Suppressor macrophage treated with lipopolysaccharide for 1 hour (primary cell): Measurements from ENCODE around the gene WIPF1.
"Not testable (repeated sequence)": the region's sequence is repeated elsewhere in the genome, so short reads cannot be mapped to it uniquely, and the experiment has no call there.

Experiments
- DNase-seq, 3 donors: peaks; one replicate each; pipeline ENCODE4 v3.0.0-alpha.2; 2020 to 2022

WIPF1 gene

DNA sequence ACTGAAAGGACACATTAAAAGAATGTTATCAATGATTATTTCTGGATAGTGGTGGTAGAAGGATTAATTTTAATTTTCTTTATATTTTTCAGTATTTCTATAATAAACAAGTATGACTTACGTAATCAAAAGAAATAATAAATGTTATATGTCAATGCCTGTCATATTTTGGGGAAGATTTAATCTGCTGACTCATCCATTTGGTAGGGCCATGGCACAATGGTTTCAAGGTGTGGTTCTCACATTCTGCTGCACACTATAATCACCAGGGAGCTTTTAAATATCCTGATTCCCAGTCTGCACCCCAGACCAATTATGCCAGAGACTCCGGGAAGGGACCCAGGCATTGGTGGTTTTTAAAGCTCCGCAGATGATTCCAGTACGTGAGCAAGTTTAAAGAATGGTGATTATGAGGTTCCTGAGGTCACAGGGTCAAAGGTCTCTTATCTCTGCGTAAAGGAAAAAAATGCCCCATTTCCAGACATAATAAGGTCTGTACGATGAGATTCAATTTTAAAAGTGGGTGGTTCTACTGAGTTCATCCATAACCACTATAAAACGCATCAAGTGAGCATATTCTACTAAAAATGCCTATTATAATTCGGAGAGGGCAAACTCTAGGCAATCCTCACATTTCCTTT lies 27.2 kb downstream of the WIPF1 start:
- DNase-seq: no peak

DNA sequence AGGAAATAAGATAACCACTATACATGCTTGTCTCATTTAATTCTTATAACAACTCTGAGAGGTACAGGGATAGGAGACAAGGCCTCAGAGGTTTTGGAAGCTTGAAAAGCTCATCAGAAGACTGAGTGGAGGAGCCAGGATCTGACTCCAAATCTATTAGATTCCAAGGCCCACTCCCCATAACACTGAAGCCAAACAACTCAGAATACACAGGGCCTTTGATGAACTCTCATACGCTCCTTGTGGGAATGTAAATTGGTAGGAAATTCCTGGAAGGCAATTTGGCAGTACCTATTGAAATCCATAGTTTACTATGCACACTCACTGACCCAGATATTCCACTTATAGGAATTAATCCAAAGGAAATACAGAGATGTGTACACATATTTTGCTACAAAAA lies 27.9 kb downstream of the WIPF1 start:
- DNase-seq: no peak

DNA sequence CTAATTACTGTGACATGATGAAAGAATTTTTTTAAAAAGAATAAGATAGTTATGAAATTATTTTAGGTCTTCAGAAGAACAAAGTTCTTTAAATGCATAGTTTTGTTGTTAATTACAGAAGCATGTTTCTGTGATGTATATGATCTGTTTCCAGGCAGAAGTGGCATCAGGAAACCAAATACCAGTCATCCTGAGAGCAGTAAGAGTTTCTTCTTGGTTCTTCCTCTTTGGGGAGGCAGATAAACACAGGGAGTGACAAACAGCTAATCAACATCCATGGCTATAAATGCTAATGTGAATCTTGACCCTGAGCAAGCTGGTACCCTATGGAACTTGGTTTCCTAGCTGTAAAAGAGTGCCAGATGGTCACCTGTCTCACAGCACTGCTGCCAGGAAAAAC lies 29.2 kb downstream of the WIPF1 start:
- DNase-seq: peak; percentile 17 to 36 (median 33)

DNA sequence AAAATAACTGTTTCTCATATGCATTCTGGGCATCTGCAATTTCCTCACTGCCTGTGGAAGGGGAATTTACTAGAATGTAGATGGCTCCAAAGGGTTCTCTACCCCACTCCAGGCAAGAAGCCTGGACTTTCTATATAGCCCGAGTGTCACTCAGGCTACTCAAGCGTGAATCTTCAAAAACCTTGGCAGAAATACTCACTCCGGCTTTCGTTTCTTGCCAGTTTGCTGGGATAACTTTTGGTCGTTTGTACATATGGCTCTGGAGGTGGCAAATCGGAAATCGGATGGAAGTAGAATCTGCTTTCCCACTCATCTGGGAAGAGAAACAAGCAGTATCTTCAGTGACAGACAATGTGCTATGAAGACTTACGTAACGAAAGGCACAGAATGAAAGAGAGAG lies 30.7 kb downstream of the WIPF1 start:
- DNase-seq: no peak

DNA sequence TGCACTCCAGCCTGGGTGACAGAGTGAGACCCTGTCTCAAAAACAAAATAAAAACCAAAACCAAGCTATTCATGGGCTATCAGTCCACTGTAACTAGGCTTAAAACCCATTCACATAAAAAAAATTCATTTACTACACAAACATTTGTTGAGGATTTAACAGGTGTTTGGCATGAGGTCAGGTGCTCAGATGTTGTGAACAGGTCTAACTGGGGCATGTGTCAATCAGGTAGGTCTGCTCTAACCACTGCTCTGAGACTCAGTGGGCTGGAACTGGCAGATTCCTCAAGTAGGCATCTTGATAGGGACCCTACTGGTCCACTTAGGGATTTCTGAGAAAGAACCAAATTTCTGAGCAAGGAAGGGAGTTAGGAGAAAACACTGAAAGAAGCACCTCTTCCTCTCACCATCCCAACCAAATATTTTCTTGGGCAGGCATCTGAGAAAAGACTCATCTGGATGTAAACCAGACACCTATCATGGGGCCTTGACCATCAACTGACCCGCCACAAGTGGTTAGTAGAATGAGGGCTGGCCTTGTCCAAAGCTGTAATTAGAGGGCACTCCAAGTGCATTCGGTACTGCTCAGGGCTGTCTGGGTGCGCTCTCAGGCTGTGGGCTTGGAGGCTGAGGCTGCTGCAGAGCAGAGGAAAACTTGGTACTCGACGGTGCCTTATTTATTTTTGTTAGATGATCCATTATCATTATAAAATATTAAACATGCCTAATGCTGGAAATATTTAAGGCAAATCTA lies 33.9 kb downstream of the WIPF1 start:
- no peak for DNase-seq

DNA sequence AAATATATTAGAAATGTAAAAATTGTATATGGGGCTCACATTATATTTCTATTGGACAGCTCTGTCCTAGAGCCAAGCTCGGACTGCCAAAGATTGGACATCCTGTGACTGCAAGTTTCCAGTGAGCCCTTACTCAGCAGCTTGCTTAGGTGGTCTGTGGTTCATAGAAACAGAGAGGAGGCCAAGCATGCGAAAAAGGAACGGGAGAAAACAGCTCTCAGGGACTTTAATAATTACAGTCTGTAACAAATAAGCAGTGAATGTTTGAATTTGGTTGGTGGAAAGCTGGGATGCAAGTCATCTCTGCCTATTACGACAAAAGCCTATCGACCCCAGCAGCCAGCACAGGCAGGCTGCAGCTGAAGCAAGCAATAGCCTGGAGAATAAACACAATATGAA lies 35.6 kb downstream of the WIPF1 start:
- DNase-seq: no peak

DNA sequence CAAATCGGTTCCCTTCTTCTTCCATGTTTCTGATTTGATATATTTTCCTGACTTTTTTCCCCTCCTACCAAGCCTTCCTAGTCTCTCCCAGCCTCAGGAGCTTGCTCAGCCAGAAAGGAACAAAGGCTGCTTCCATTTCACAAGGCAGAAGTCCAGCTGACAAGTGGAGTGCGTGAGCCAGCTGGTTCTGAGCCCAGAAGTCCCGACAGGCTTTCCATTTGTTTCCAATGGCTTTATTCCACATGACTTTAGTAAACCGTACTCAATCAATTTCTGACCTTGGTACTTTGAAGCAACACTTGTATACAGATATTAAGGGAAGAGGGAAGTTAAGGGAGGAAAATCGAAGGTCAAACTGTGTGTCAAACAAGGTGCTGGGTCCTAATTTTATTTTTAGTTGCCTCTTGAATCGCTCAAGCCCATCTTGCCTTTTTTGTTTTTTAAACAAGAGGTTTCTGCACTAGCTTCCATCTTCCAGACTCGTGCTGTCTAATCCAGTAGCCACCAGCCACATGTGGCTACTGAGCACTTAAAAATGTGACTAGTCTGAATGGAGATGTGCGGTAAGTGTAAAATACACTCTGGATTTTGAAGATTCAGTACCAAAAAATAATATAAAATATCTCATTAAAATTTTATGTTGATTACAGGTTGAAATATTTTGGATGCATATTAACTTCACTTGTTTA lies 36.2 kb downstream of the WIPF1 start:
- DNase-seq: no peak

DNA sequence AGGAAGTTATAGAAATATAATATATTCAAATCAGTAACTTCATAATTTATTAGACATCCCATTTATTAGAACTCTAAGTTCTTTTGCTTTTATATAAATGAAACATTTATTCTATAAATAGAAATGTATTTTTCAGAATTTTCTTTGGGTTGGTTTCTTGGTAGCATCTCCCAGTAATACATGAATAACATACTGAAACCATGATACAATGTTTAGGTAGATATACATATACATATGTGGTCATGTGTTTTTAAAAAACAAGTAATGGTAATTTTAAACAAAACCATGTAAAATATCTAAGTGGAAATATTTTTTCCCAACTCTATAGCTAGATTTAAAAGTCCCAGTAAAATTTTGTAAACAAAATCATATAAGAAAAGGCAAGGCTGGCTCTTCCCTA lies 36.9 kb downstream of the WIPF1 start:
- no peak for DNase-seq

DNA sequence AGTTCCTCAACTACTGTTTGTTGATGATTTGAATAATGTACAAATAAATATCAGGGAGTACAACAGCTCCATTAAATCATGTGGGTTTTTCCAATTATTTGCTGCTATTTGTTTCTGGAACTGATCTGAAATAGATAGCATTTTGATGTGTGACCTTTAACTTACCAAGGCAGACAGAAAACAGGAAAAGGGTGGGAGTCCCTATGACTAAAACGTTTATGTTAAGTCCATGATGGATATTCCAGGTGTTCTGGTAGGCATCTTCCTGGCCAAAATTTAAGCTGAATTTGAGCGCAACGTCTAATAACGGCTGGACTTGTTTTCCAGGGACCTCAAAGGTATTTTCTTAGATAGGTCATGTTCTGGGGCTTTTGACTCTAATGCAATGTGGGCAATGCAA lies 41.6 kb downstream of the WIPF1 start:
- DNase-seq: no peak

DNA sequence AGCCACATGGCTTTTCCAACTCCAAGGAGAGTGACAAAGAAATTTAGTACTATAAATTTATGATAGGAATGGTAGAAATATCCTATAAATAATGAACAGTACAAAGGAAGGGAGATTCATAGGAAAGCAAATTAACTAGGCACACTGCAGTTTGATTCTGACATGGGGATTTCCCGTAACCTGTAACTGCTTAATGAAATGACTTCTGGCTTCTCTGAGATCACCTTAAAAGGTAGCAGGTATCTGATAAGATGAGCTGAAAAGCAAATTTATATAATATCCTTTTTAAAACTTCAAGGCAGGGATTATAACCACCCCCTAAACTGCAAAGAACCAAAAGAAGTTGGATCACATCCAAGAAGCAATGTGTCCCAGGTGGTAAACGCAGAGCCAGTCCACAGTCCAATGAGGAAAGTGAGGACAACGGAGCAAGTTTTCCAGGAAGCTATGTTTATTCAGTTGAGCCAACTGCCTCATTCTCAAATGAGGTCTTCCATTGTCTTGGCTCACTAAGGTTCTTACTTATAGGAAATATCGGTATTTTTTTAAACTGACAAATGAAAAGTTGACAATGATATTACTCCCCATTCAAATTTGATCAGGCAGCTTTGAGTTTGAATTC lies 43.0 kb downstream of the WIPF1 start:
- DNase-seq: no peak

DNA sequence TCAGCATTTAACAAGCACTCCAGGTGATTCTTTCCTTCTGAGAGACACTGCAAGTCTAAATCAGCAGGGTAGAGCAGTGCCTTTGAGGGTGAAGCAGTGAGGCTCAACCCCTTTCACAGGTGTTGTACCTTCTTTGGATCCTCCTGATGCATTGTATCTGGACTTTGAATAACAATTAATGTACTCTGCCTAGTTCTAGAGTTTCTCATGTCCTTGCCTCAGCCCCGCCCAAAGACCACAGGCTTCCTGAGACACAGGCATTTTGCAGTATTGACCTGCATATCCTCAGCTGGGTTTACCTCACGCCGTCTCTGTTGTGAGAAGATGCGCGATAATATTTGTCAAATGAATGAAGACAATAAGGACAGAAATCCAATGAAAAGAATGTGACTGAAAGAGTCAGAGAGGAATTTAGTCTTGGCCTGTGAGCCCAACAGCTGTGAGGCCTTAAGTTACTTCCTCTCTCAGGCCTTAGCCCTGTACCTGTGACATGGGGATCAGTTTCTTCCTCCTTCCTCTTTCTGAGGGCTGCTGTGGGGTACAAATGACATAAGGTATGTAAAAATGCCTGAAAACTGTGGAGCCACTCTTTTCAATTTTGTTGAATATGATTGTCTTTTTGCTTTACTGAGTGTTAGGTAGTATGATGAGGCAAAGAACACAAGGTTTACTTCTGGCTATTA lies 43.7 kb downstream of the WIPF1 start:
- no peak for DNase-seq

DNA sequence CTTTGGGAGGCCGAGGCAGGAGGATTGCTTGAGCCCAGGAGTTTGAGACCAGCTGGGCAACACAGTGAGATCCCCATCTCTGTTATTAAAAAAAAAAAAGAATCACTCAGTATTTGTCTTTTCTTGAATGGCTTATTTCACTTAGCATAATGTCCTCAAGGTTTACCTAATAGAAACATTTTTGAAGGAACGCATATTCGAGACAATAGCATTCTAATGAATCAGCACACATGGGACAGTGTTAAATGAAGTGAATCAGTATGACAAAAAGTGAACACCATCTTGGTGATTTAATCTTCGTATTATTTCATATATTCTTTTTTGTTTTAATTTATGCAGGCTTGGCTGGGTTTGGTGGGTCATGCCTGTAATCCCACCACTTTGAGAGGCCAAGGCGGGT lies 44.7 kb downstream of the WIPF1 start:
- DNase-seq: no peak

DNA sequence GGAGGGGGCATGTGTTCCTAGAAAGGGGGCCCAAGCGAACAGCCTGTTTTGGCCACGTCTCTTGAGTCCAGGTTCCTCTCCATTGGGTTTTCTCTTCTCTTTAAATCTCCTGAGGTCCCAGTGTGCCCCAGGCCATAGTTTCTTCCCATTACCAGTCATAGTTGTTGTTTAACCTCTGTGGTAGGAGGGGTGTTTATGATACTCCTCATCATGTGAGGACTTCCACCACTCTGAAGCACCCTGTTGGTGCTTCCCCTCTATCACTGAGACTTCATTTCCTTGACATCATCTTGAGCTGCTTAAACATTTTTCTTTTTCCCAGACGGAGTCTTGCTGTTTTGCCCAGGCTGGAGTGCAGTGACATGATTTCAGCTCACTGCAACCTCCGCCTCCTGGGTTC lies 45.9 kb downstream of the WIPF1 start:
- DNase-seq: no peak

DNA sequence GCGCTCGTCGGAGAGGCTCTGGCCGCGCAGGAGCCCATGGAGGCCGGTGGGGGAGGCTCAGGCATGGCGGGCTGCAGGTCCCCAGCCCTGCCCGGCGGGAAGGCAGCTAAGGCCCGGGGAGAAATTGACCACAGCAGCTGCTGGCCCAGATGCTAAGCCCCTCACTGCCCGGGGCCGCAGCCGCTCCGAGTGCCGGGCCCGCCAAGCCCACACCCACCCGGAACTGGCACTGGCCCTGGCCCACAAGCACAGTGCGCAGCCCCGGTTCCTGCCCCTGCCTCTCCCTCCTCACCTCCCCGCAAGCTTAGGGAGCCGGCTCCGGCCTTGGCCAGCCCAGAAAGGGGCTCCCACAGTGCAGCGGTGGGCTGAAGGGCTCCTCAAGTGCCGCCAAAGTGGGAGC lies 49.0 kb downstream of the WIPF1 start:
- DNase-seq: not testable (repeated sequence)

DNA sequence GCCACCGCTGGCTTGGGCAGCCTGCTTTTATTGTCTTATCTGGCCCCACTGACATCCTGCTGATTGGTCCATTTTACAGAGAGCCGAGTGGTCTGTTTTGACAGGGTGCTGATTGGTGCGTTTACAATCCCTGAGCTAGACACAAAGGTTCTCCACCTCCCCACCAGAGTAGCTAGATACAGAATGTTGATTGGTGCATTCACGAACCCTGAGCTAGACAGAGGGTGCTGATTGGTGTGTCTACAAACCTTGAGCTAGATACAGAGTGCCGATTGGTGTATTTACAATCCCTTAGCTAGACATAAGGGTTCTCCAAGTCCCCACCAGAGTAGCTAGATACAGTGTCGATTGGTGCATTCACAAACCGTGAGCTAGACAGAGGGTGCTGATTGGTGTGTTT lies 49.6 kb downstream of the WIPF1 start:
- DNase-seq: not testable (repeated sequence)

DNA sequence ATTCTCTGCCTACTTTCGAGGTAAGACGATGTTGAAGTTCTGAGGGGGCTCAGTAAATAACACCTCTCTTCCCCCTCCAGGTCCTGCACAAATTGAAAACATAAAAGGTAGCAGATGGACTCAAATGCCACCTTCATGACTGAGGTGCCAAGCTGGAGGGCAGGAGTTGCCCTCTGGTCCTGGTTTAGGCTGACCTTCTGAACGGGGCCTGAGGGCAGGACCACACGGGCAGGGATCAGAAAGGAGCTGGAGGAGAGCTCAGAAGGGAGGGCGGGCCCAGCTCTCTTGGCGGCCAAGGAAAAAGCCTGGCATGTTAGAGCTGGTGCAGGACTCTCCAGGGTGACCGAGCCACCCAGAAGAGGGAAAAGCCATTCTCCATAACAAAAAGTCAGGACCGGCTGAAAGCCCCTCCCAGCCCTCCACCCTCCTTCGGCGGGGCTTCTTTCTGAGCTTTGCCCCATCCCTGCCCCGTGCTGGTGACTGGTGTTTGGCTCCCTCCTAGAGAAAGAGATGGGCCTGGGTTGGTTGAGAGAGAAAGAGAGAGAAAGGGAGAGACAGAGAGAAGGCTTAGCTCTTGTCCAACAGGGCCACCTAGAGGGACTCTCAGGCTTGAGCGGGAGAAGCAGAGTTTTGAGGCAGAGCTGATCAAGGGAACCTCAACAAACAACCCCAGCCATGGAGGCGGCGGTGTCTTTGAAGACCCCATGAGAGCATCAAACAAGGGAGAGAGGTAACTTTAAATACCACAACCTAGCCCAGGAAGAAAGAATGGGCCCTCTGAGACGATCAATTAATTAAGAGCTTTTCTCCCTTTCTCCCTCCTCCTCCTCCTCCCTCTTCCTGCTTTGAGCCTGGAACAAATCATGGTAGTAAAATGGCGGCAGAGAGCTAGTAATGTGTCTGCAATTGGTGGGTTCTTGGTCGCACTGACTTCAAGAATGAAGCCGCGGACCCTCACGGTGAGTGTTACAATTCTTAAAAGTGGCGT lies 50.8 kb downstream of the WIPF1 start:
- DNase-seq: peak; percentile 45 to 67 (median 59)

DNA sequence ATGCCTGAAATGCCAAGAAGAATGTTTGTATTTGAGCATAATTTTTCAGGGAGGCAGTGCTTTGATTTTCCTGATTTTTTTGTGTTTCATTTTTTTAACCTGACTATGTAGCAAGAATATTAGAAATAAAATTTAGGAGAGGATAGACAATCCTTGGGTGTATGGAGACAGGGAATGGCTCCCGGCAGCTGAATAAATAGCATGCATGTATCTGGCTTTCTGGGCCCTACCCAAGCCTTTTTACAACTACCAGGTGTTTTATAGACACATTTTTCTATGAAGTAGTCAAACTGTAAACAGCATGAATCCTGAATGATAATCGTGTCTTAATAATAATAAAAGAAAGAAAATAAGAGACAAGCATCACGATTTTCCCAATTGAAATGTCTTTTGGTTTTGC lies 52.4 kb downstream of the WIPF1 start:
- DNase-seq: no peak

DNA sequence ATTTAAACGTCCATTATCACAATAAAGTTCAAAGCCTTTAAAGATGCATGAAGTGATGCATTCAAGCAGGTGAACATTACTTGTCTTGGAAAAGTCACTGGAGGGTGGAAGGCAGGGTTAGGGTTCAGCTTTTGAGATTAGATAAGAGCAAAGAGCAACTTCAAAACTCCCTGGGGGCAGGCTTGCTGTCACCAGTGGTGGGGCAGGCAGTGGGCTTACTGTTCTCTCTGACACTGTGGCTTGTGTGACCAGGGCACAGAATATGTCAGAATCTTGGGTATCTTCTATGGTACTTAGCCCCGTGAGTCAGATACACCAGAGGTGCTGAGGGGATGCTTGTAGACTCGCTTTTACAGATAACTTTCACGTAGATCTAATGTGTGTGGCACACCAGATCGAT lies 52.8 kb downstream of the WIPF1 start:
- DNase-seq: no peak

DNA sequence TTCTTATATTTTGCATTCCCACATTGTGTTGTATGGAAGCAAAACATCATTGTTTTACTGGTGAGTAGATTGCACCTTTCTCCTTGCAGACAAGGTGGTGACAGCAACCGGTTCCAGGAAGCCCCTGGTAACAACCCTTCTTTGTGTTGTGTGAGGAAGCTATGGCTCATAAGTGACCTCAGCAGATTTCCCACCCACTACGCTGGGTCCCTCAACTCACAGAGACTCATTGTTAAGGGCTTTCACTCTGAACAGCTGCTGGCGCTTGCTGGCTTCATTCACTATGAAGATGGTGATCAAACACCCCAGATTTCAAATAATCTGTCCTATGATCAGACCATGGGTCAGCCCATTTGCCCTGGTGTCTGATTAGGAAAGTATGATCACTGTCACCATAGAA lies 53.4 kb downstream of the WIPF1 start:
- DNase-seq: no peak

DNA sequence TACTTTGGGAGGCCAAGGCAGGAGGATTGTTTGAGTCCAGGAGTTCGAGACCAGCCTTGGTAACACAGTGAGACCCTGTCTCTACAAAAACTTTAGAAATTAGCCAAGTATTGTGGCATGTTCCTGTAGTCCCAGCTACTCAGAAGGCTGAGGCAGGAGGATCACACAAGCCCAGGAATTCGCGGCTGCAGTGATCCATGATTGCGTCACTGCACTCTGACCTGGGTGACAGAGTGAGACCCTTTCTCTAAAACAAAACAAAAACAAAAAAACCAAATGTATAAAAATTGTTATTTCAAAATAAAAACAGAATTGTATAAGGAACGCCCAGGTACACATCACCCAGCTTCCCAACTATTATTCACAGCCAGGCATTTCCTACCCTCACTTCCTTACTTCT lies 56.7 kb downstream of the WIPF1 start:
- DNase-seq: no peak

DNA sequence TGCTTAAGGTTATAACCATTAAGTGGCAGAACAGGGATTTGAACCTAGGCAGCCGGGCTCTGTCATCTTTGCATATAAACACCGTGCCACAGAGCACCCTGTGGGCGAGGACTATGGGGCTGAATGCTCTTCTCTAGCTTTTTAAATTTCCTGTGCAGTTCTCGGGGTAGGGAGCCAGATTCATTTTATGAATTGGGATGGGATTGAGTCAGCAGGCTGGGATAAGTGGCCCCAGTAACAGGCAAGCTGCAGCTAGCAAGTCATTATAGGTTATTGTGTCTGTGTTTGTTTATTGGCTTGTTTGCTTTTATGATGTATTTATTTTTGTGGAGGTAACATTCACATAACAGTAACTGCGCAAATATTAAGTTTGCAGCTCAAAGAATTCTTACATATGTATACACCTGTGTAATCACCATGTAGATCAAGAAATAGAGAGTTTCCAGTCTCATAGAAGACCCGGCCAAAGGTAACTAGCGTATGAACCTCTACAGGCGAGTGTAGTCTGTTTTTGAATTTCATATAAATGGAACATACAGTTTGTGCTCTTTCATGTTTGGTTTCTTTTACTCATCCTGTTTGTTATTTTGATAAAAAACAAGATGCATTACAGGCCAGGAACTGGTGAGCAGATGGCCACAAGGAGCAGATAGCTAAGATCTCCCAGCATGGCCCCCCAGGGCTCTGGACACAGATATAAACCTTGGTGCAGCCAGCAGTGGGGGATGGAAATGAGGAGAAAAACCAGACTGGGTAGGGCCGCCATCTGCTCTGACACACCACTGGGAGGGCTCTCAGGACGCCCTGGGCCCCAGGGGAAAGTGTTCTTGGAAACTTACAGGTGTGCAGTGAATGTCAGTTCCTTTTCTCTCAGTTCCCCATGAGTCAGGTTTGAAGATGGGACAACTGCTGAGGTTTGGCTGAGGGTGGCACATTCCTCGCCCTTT lies 61.6 kb downstream of the WIPF1 start:
- DNase-seq: no peak
